Fibroblast of upper back skin (primary cell): ENCODE results near the gene ANKRD37.

ENCODE experiments used
- DNase-seq: peaks from one replicate; pipeline ENCODE4 v3.0.0-alpha.2; 2013

The ANKRD37 gene

DNA sequence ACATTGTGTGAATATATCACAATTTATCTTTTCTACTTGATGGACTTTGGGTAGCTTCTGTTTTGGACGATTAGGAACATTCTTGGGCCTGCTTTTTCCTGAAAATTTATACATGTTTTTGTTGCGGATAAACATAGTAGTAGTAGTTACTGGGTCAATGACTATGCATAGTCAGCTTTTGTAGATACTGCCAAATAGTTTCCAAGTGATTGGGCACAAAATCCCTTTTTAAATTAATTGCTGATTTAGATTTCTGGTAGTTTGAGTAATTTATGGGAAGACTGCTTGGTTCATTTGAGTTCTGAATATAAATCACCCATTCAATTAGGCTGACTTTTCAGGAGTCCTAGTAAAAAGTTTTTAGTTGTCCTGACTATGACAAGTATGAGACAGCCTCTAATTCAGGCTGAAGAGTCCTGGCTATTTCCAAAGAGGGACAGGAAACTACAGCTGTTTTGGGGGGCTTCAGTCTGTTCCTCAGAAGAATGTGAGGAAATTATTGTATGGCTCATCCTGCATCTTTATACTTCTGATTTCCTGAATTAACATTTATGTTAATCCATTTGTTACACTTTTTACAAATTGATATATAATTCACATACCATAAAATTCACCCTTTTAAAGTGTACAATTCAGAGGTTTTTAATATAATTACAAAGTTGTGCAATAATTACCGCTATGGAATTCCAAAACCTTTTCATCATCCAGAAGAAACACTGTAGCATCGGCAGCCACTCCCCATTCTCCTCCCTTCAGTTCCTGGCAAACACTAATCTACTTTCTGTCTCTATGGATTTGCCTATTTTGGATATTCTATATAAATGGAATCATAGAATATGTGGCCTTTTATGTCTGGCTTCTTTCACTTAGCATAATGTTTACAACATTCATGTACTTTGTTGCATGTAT, 15.1 kb upstream of the ANKRD37 start:
- peak; percentile 33 for DNase-seq

DNA sequence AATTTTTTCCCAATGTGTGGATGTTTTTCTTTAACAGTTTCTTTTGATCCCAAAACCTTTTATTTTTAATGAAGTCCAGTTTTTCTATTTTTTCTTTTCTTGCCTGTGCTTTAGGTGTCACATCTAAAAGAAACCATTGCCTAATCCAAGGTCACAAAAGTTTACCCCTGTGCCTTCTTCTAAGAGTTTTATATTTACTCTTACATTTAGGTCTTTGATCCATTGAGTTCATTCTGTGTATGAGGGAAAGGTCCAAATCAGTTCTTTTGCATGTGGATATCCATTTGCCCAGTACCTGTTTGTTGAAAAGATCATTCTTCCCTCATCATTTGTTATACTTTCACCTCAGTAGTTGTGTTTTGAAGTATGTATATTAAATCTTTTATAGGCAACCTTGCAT, 13.9 kb upstream of the ANKRD37 start:
- DNase-seq: no peak

DNA sequence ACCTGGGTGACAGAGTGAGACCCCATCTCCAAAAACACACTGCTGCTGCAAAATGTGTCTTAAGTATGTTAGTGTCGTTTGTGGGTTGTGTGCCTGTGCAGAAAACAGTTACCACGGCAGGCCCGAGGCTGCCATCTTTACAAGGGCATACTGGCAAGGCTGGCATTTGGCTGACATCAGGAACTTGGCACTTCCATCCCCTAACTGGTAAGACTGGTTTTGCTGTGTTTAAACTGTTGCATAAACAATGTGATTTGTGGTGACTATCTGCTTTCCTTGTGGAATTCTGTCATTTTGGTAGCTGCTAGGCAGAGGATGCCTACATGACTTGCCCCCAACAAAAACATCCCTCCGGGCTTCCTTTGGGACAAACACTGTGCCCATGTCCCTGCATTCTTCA, 13.2 kb upstream of the ANKRD37 start:
- no peak for DNase-seq

DNA sequence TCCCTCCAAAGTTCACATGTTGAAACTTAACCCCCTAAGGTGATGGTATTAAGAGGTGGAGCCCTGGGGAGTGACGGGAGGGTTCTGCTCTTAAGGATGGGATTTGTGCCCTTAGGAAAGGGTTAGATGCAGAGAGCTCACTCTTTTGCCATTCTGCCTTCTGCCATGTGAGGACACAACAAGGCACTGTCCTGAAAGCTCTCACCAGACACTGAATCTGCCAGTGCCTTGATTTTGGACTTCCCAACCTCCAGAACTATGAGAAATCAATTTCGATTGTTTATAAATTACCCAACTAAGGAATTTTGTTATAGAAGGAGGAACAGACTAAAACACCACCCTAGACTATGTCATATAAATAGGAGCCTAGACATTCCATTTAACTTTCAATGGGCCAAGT, 12.6 kb upstream of the ANKRD37 start:
- DNase-seq: no peak

DNA sequence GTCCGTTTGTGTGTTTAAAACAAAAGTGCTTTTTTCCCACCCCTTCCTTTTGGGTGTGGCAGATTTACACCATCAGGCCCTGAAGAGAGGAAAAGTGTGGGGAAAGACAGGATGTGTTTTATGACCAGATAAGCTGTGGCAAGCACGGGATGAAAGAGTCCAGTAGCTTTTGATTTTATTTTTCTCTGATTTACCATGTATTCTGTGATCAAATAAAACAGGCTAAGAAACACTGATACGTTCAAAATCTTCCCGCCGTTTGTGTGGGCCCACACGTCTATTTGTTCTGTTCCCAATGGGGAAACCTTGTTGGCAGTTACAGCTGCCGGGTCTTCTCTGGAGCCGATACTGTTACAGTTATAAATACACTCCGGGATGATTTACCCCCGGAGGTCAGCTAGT, 11.7 kb upstream of the ANKRD37 start:
- peak; percentile 7 for DNase-seq

DNA sequence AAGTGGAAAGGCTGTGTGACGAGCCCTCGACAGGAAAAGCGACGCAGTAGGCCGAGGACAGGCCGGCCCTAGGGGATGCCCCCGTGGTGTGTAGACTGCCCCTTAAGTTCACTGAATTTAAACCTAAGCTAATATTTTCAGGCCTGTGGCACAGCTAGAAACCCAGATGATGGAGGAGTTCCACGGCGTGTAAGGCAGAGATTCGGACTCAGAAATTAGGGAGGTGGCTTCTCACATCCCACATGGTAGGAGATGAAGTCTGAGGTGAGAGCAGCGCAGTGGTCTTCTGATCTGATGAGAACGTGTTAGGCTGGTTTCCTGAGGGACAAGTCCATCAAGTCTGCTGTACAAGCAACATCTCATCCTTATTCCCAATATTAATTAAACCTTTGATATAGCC, 8.7 kb upstream of the ANKRD37 start:
- no peak for DNase-seq

DNA sequence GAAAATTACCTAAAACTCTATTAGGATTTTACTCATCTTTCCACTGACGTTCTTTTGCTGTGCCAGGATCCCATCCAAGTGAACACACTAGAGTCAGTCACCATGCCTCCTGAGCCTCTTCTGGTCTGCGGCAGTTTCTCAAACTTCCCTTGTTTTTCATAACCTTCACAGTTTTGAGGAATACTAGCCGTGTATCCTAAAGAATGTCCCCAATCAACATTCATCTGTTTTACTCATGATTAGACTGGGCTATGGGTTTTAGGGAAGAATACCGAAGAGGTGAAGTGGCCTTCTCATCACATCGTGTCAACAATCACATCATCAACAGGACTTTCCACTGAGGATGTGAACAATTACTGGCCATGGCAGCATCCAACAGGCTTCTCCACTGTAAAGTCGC, 5.7 kb upstream of the ANKRD37 start:
- DNase-seq: no peak

DNA sequence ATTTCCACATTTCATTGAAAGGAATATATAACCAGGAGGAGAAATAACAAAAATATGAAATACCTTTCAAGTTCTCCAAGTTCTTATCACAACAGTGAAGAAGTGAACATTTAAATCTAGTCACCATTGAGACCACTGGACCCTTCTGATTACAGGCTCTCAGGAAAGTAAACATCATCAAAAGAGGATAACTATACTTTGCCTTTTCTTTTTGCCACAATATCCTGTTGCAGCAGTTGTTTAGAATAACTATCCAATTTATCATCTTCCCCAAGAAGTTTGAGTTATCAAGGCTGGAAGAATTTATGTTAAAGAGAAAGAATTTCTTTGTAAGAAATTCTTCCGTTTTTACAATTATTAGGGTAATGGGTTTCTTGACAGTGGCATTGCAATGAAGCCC, 4.5 kb upstream of the ANKRD37 start:
- no peak for DNase-seq

DNA sequence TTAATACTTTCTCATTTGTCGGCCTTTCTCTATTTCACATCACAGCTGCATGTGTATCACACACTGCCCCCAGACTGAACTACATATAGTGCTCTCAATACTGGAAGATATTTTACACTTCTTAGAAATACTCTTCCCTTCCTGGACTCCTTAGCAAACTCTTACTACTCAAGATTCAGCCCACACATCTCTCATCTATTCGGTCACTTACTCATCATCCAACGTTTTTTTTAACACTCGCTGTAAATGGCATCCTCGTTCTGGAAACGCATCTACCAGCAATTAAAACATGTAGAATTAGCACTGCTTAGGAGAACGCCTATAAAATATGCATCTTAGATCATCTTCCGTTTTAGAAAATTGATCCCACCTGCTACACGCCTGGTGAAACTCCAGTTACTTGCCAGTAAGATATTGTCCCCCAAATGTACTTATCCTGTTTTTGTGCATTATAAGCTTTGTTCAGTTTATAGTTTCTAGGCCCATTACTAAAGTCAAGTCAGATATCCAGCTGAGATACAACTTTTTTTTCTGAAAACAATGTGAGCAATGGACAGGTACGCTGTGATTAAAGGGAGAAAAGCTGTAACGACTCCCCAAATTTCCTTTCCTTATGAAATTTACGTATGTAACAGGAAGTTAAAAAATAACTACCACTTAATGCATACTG, 1.9 kb upstream of the ANKRD37 start:
- peak; percentile 11 for DNase-seq

DNA sequence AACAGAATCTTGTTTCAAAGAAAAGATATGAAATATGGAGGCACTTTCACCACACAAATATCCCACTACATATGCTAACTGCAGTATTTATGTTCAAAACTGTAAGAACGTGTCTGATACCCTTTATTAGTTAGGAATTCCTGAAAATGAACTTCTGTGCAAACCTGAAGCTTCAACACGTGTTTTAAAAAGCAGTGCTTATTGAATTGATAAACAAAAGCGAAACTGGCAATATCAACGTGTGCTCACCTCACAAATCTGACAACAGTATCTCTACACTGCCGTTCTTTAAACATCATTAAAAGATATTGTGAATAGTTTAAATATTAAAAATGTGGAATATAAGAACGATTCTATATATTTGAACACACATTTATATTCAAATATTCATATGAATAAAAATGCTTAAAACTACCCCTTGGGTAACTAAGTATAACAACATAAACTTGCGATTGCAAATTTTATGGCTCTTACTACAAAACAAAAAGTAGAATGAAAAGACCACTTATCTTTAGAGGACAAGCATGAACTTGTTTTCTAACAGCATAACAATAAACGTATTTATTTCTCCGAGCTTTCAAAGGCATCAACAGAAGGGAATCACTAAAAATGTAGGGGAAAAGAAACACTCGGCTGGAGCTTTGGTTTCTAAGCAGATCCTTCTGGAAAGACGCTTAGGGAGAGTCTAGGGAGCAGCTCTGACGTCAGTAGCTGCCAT, 1.2 kb upstream of the ANKRD37 start, which contains the start of gene LRP2BP:
TSS of gene LRP2BP (minus strand) at position 687 of the 718 bp plus-strand sequence. CDS start 17,738 bp downstream, outside the sequence.
- no peak for DNase-seq

DNA sequence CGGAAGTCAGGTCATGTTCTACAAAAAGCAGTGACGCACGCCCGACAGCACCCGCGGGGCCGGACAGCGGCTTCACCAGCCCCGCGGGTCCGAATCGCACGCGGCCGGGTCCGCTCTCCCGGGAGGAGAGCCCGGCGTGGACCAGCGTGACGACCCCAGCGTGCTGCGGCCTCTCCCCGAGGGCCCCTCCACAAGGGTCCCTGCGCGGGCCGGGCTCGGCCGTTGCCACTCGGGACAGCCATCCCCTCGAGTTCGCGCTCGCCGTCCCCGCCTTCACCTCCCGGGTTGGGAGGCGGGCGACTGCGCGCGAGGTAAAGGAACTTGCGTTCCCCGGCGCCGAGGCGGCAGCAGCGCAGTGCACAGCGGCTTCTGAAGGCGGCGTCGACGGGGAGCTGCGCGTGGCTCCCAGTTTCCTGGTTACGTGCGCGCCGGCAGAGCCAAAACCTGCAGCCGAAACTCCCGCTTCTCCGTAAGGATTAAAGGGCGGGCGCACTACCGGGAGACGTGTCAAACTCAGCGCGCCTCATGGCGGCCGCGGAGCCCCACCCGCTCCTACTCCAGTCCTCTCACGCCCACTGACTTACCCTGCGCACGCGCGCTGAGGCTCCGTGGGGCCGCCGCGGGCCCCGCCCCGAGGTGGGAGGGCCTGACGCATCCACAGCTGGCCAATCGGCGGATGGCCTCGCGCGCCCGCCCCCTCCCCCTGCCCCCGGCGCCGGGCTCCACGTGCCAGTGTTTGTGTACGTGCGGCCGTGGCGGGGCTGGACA, 501 bp upstream of the ANKRD37 start:
- peak; percentile 98 for DNase-seq

DNA sequence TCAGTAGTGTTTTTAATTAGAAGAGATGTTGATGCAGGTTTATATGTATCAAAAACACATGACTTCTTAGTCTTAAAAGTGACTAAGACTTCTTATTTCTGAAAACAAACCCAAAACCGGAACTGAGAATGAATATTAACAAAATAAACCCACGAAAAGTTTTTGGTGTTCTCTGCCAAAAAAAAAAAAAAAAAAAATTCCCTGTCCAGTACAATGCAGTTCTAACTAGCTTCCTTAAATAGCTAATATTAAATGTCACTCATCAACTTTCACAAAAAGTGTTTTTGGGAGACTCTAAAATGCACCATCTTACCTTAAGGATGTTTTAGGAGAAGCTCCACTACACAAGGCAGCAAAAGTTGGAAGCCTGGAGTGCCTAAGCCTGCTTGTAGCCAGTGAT, 2.0 kb downstream of the ANKRD37 start:
- no peak for DNase-seq

DNA sequence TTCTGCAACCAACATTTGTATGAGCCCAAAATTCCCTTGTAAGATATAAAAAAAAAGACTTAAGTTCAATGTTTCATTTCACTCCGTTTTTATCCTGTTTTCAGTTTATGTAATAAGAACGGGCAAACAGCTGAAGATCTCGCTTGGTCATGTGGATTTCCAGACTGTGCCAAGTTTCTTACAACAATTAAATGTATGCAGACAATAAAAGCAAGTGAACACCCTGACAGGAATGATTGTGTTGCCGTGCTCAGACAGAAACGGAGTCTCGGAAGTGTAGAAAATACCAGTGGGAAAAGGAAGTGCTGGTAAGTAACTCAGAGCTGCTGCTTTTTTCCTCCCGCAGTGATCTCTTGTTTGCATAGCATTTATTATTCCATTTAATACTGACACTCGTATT, 2.8 kb downstream of the ANKRD37 start:
- no peak for DNase-seq

DNA sequence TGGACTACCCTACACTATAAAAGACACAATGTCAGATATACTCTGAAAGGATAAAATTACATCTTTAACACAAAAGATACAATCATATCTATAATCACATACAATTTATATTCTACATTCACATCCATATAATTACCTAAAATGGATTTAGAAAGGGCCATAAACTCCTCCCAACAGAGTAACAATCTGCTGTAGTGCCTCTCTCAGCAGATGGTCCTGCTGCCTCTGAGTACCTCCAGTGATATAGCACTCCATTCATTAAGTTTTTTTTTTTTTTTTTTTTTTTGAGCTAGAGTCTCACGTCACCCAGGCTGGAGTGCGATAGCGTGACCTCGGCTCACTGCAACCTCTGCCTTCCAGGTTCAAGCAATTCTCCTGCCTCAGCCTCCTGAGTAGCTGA, 7.4 kb downstream of the ANKRD37 start:
- no peak for DNase-seq

DNA sequence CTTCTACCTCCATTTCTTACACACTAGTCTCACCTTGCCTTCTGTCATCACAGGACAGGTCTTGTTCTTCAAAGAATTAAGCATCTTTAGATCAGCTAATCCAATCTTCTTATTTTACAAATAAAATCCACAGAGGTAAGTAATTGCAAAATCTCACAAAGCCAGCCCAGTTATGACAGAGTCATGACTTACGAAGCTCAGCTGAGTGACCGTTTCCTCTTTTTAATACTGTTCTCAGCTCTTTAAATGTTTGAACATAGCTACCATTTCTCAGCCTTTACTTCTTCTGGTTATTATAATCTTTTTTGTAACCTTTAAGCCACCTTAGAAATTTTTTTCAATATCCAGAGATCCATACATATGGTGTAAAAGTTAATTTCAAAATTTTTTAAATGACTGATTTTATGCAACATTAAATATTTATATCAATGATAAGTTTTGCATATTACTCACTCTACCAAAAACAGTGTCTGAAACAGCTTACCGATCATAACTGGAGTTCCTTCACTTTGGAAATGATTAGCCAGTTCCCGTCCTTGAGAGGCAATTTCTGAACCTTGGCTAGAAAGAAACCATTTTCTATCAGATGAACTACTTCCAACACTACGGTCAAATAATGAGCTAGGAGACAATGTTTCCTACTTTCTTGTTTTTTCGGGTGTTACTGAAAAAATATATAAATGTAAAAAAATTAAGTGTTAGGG, 8.8 kb downstream of the ANKRD37 start:
- no peak for DNase-seq

DNA sequence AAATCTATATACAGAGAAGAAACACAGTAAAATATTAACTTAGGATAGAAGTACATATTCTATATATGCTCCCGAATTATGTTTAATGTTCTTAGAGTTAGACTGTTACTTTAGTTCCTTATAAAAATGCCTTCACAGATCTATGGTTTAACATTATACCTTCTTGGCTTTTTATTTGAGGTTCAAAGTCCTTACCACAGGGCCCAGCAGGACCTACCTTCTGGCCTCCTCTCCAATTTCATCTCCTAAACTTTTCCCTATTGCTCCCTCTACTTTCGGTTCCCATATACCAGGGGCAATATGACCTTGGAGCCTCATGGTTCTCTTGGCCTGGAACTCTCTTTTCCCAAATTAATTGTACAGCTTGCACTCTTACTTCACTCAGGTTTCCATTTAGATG, 11.8 kb downstream of the ANKRD37 start:
- no peak for DNase-seq

DNA sequence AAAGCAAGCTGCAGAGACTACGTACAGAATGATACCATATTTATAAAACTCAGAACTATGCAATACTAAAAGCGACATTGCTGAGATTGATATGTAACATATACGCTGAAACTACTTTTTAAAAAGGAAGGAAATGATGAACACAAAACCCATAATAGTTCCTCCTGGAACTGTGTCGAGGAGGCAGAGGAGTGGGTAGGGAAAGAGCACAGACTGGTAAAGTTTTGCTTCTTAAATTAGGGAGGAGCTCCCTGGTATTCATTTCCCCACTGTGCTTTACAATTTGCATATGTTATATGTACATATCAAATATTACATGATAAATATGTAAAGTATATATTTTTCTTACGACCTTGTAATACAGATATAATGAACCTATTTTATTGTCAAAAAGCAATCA, 15.2 kb downstream of the ANKRD37 start:
- DNase-seq: no peak

DNA sequence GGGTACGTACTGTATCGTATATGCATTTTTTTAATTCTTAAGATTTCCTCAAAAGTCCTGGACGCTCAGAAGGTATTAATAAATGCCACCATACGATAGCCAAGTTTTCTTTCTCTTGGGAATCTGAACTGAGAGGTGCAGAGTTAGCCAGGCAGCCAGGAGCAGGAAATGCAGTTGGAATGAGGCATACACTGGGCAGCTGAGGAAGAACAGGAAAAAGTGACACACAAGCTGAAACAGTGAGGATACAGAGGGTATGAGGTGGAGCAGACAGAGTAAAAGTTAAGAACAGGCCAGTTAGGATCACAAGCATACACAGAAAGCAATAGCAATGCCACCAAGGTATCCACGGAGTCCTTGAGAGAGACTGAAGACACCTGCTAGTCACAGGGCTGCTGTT, 15.8 kb downstream of the ANKRD37 start:
- DNase-seq: no peak

DNA sequence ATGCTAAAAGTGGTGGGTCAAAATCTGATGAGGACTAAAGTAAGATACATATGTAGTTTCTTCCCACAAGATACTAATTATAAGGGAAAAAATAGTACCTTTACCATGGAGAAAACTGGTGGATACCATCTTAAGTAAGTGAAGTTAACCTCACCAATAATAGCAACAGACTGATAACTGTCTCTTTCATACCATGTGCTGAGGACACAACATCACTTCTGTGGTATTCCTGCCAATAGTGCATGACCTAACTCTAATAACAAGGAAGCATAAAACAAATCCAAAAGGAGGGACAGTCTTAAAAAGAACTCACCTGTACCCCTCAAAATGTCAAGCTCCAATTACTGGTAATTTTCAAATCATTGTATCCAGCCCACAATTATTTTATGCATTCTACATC, 20.3 kb downstream of the ANKRD37 start:
- no peak for DNase-seq

DNA sequence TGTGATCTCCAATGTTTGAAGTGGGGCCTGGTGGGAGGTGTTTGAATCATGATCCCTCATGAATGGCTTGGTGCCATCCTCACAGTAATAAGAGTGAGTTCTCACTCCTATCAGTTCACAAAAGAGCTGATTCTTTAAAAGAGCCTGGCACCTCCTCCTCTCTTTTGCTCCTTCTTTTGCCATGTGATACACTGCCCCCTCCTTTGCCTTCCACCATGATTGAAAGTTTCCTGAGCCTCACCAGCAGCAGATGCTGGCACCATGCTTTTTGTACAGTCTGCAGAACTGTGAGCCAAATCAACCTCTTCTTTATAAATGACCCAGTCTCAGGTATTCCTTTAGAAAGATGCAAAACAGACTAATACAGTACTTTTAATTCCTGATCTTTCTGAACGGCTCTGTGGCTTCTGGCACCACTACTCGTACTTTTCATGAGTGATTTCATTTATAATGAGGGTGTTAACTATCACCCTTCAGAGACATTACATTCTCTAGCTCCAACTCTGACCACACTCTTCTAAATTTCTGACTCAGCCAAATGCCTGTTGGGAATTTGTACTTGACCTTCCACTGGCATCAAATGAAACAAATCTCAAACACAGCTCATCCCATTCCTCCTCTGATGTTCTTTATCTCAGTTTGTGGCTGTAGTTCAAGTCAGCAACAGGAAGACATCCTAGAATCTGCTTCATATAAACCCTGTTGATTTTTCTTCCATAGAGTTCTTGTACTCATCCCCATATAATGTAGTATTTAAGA, 24.9 kb downstream of the ANKRD37 start:
- DNase-seq: peak; percentile 74

DNA sequence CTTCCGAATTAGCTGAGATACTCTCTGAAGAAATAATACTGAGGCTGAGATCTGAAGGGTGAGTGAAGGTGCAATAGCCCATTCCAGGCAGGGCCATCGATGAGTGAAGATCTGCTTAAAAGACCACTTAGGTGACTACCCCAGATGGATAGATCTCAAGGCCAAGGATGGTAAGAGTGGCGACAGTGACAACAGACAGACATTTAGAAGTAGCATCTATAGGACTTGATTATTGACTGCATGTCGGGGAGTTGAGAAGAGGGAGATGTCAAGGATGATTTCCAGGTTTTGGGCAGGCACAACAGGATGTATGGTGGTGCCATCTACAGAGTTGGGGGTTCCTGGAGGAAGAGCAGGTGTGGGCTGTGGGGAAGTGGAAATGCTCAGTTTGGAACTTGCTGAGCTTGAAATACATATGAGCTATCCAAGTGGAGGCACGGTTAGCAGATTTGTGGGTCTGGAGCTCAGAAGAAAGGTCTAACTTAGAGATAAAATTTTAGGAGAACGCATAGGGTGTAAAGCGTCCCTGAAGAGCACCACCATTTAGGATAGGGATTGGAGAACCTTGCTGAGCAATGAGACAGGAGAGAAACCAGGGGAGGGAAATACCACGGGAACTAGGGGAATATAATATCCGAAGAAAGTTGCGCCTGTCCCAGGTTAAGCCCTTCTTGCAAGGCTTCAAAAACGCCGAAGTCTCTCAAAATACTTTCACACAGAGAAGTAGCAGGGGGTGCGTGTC, 28.4 kb downstream of the ANKRD37 start:
- DNase-seq: no peak
